RWPE1 (cell line): ENCODE results near the gene IRF4.

ENCODE experiments used
- CTCF ChIA-PET: fragments of 350-600 bp; sonication (Branson Sonifier 250); formaldehyde crosslinking; extraction: SDS; loops from one replicate; lab custom pipeline; 2021; lab: Yijun Ruan, JAX
- POLR2A ChIA-PET: fragments of 400-600 bp; formaldehyde crosslinking; extraction: SDS; loops from one replicate; lab custom pipeline; 2020; ENCODE audit warnings: antibody characterized with exemption; ENCODE audit not compliant: low non-redundant PET; lab: Yijun Ruan, JAX
- DNase-seq: peaks from one replicate; pipeline ENCODE4 v3.0.0; 2012; ENCODE audit warnings: low spot score
- H3K27ac ChIP-seq: fragments of 450-650 bp; 2 replicates; pipeline ENCODE4 v1.5.1; 2017
- TF ChIP-seq, protein P1 (sequence below): fragments of 450-650 bp; conservative IDR thresholded peaks from 2 replicates; pipeline ENCODE4 v1.5.1; 2017; ENCODE audit warnings: low read depth, mild to moderate bottlenecking

The IRF4 gene

DNA sequence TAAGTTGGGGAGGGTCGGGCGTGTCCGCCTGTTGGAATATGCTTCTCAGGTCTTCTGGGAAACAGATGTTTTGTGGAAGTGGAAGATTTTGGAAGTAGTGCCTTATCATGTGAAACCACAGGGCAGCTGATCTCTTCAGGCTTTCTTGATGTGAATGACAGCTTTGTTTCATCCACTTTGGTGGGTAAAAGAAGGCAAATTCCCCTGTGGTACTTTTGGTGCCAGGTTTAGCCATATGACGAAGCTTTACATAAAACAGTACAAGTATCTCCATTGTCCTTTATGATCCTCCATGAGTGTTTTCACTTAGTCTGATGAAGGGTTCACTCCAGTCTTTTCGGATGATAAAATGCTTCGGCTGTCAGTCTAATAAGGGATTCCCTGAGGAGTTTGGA, 4.6 kb downstream of the IRF4 start:
- H3K27ac ChIP-seq: no peak overlapping the region
- ChIA-PET POLR2A (no interaction called here), CTCF (no interaction called here)
- TF ChIP-seq, protein P1, sequence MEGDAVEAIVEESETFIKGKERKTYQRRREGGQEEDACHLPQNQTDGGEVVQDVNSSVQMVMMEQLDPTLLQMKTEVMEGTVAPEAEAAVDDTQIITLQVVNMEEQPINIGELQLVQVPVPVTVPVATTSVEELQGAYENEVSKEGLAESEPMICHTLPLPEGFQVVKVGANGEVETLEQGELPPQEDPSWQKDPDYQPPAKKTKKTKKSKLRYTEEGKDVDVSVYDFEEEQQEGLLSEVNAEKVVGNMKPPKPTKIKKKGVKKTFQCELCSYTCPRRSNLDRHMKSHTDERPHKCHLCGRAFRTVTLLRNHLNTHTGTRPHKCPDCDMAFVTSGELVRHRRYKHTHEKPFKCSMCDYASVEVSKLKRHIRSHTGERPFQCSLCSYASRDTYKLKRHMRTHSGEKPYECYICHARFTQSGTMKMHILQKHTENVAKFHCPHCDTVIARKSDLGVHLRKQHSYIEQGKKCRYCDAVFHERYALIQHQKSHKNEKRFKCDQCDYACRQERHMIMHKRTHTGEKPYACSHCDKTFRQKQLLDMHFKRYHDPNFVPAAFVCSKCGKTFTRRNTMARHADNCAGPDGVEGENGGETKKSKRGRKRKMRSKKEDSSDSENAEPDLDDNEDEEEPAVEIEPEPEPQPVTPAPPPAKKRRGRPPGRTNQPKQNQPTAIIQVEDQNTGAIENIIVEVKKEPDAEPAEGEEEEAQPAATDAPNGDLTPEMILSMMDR: no peak
- DNase-seq: no peak

DNA sequence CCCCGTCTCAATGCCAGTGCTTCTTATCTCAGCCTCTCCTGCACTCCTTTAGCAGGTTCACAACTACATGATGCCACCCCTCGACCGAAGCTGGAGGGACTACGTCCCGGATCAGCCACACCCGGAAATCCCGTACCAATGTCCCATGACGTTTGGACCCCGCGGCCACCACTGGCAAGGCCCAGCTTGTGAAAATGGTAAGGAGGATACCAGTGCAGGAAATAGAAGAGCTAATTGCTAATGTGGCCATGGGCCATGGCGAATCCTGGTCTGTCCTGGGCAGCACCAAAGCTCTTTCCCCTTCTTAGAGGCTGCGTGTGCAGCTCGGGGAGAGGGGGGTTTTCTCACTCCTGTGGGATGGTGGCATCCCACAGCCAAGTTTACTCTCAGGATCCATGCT, 5.5 kb downstream of the IRF4 start:
- POLR2A ChIA-PET: no interaction called here
- no peak overlapping the region for H3K27ac ChIP-seq

DNA sequence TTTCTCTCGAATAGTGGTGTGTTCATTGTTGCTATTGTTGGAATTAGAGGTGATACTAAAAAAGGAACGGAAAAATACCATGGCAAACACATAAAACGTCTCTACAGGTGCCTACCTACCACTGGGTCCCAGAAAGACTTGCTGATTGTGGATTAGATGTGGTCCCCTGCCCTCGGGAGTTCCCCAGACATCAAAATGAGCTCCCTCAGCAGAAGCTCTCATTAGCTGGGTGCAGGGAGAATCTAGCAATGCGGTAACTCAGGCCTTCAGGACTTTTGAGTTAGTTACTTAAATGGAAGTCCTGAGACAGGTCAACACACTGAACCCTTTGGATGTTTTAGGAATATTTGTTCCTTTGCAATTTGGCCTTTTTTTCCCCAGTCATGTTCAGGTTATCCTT, 6.1 kb downstream of the IRF4 start:
- no peak for DNase-seq
- no peak overlapping the region for H3K27ac ChIP-seq
- TF ChIP-seq, protein P1: no peak
- ChIA-PET CTCF (interaction anchor here (0.6 to 0.7 kb wide), 2 partner anchors 10 to 11 kb away, joined by 3 read pairs; no protein-coding TSS in a partner anchor), POLR2A (no interaction called here)

More for the DNA sequence above, 5.5 kb downstream of the IRF4 start:
- CTCF ChIA-PET: no interaction called here
- no peak for DNase-seq
- TF ChIP-seq, protein P1: no peak

DNA sequence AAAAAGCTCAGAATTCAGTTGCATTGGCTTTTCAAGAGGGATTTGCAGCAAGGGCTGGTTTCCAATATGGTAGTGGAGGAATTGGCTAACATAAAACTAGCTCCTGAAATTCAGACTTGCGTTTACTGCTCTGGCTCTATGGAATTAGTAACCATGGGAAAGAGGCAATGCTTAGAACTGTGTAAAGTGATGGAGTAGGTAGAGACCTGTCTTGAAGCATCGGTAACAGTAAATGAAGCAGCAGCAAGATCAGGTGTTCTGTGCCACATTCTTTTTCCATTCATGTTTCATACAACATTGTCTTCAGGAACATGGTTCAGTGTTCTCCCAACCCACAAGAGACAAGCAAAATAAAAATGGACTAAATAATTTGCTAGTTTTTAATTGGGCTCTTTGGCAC, 6.5 kb downstream of the IRF4 start:
- no peak overlapping the region for H3K27ac ChIP-seq
- POLR2A ChIA-PET: no interaction called here
- DNase-seq: no peak
- CTCF ChIA-PET: interaction anchor here (0.6 to 0.7 kb wide), 2 partner anchors 10 kb away, joined by 3 read pairs; no protein-coding TSS in a partner anchor
- TF ChIP-seq, protein P1: no peak

DNA sequence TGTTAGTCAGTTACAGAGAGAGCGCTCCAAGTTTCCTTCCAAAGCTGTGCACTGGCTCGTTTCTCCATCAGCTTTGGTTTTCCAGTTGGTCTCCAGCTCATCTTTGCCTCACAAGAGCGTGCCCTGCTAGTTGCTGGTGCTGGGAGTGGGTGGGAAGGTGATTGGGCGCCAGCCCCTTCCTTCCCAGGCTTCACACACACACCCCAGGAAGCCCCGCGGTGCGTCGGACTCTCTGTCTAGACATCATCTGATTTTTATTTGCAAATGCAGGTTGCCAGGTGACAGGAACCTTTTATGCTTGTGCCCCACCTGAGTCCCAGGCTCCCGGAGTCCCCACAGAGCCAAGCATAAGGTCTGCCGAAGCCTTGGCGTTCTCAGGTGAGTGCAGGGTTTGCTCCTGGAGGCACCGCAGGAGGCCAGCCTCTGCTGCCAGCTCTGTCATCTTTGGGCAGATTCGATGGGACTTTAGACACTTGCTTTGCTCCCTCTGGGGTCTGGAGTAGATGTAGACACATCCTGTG, 7.1 kb downstream of the IRF4 start:
- H3K27ac ChIP-seq: no peak overlapping the region
- TF ChIP-seq, protein P1: no peak
- ChIA-PET POLR2A (no interaction called here), CTCF (interaction anchor here (1.2 kb wide), 1 partner anchor 11 kb away, joined by 3 read pairs; no protein-coding TSS in a partner anchor)
- DNase-seq: no peak

DNA sequence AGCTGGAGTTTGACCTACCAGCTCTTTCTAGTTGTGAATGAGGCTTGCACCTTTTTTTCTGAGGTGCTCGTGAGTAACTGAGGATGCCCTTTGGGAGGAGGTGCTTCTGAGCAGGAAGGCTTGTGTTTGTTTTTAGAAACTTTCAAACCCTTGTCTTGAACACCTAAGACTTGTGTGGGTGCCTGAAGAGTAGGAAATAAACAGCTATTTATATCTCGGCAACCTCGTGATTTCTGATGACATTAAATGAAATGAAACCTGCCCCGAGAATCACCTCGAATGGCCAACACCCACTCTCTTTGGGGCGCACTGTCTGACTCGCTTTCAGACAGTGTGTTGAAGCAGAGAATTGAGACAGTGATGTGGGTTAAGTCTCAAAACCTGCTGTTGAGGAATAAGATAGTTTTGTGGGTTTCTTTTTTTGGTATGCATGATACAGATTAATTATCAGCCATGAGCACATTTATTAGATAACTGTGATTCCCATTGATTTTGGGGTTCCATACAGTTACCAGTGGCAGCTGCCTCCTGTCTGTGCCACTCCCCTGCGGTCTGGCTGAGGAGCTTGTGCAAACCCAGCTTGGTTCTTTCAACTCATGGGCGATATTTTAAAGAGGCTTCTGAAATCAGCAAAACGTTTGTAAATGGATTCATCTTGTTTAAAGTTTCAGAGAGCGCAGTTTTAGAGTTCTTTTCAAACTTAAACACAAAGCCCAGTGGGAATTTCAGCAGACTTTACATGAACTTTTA, 8.4 kb downstream of the IRF4 start:
- no peak overlapping the region for H3K27ac ChIP-seq
- no peak for DNase-seq
- CTCF ChIA-PET: interaction anchor here (0.6 to 1.2 kb wide), 2 partner anchors 11 to 12 kb away, joined by 3 to 5 read pairs; no protein-coding TSS in a partner anchor
- TF ChIP-seq, protein P1: no peak
- POLR2A ChIA-PET: no interaction called here
